H1 (cell line): ENCODE data around the gene CASS4. TPM values are rescaled to one million over a fixed set of nuclear protein-coding genes. Genes with fewer than 3 reads are reported as not detected.

Source experiments
- CTCF ChIA-PET: fragments of 300-600 bp; sonication (Branson Sonifier 250); formaldehyde crosslinking; loops from one replicate; lab custom pipeline; 2021; ENCODE audit not compliant: partially characterized antibody; lab: Charles Lee
- POLR2A ChIA-PET: fragments of 300-600 bp; sonication (Branson Sonifier 250); formaldehyde crosslinking; loops from one replicate; lab custom pipeline; 2021; ENCODE audit warnings: inconsistent platforms; ENCODE audit not compliant: partially characterized antibody; lab: Charles Lee
- DNase-seq, 2 experiments: peaks; one replicate each; pipeline versions ENCODE4 v3.0.0 to v3.0.0-alpha.2; 2010 to 2022; ENCODE audit warnings: low spot score in 2 of 2, low read depth in 1 of 2, mixed read lengths in 1 of 2
- FAIRE-seq: peaks from 2 replicates; lab custom pipeline; 2011; peaks lifted over from hg19 to GRCh38; lab: Jason Lieb, UNC
- H2AFZ ChIP-seq: 2 replicates; pipeline ENCODE4 v1.8.1; 2012; ENCODE audit warnings: low read length, inconsistent platforms
- H2AK5ac ChIP-seq: 2 replicates; pipeline ENCODE4 v1.6.1; 2013; ENCODE audit warnings: low read depth, low read length
- H2BK120ac ChIP-seq: replicated peaks from 2 replicates; pipeline ENCODE3; 2013; ENCODE audit warnings: low read depth, low read length, inconsistent platforms
- H2BK12ac ChIP-seq: 2 replicates; pipeline ENCODE4 v1.6.1; 2013; ENCODE audit warnings: low read depth, low read length
- H2BK15ac ChIP-seq: 2 replicates; pipeline ENCODE4 v1.6.1; 2013; ENCODE audit warnings: low read length
- H2BK20ac ChIP-seq: 2 replicates; pipeline ENCODE4 v1.6.1; 2013; ENCODE audit warnings: low read length
- H2BK5ac ChIP-seq: 2 replicates; pipeline ENCODE4 v1.6.1; 2013; ENCODE audit warnings: low read depth, low read length
- H3K14ac ChIP-seq: 2 replicates; pipeline ENCODE4 v1.6.1; 2013; ENCODE audit warnings: inconsistent platforms; ENCODE audit not compliant: insufficient read length
- H3K18ac ChIP-seq: 2 replicates; pipeline ENCODE4 v1.6.1; 2013; ENCODE audit warnings: low read length; ENCODE audit errors: extremely low read depth
- H3K23ac ChIP-seq: 2 replicates; pipeline ENCODE4 v1.6.1; 2013; ENCODE audit warnings: inconsistent platforms; ENCODE audit not compliant: insufficient read length
- H3K23me2 ChIP-seq: 2 replicates; pipeline ENCODE4 v1.6.1; 2013; ENCODE audit warnings: low read depth, low read length
- H3K27ac ChIP-seq: 2 replicates; pipeline ENCODE4 v1.6.1; 2011; ENCODE audit warnings: low read depth, low read length, inconsistent platforms
- H3K27me3 ChIP-seq, 4 experiments: replicated peaks in 1 of 4; 1 replicate in 1 of 4; 2 replicates in 3 of 4; pipeline versions ENCODE4 v1.6.1 to v1.8.1; 2011 to 2013; ENCODE audit warnings: low read length in 3 of 4, mild to moderate bottlenecking in 3 of 4, inconsistent platforms in 2 of 4, mixed read lengths in 2 of 4, moderate library complexity in 1 of 4; ENCODE audit not compliant: control insufficient read depth in 3 of 4, insufficient read depth in 3 of 4; ENCODE audit errors: extremely low read depth in 1 of 4
- H3K36me3 ChIP-seq, 4 experiments: 2 replicates each; pipeline versions ENCODE4 v1.6.1 to v1.8.1; 2011 to 2013; ENCODE audit warnings: mild to moderate bottlenecking in 4 of 4, low read length in 3 of 4, moderate library complexity in 2 of 4, control low read depth in 1 of 4, inconsistent platforms in 1 of 4; ENCODE audit not compliant: insufficient read depth in 4 of 4, control insufficient read depth in 2 of 4
- H3K4ac ChIP-seq: replicated peaks from 2 replicates; pipeline ENCODE3; 2013; ENCODE audit warnings: low read length, low read depth, mixed read lengths, inconsistent platforms; ENCODE audit not compliant: insufficient read length
- H3K4me1 ChIP-seq, 4 experiments: replicated peaks in 1 of 4; 1 replicate in 1 of 4; 2 replicates in 3 of 4; pipeline versions ENCODE4 v1.6.1 to v1.8.1; 2011 to 2013; ENCODE audit warnings: low read length in 3 of 4, inconsistent platforms in 2 of 4, mixed read lengths in 1 of 4; ENCODE audit not compliant: insufficient read depth in 4 of 4, control insufficient read depth in 3 of 4
- H3K4me2 ChIP-seq, 2 experiments: 2 replicates each; pipeline versions ENCODE4 v1.6.1 to v1.8.1; 2011 to 2013; ENCODE audit warnings: low read depth in 2 of 2, low read length in 2 of 2, control low read depth in 1 of 2, inconsistent platforms in 1 of 2, mild to moderate bottlenecking in 1 of 2; ENCODE audit not compliant: insufficient read depth in 1 of 2
- H3K4me3 ChIP-seq, 4 experiments: fragments of 200-600, 300-600 bp in 1 of 4; sonication (generic), shearing (Covaris generic), sonication (Bioruptor Twin) in 1 of 4; 2 replicates each; pipeline versions ENCODE4 v1.5.1 to v1.8.1; 2011 to 2016; ENCODE audit warnings: low read length in 4 of 4, low read depth in 3 of 4, control low read depth in 2 of 4, inconsistent platforms in 2 of 4, mild to moderate bottlenecking in 2 of 4, mixed read lengths in 1 of 4, moderate library complexity in 1 of 4; ENCODE audit not compliant: insufficient read depth in 2 of 4; ENCODE audit errors: extremely low read depth in 1 of 4
- H3K56ac ChIP-seq: replicated peaks from 2 replicates; pipeline ENCODE3; 2013; ENCODE audit warnings: low read depth, mild to moderate bottlenecking, mixed read lengths, low read length, inconsistent platforms; ENCODE audit not compliant: insufficient read length
- H3K79me1 ChIP-seq: 2 replicates; pipeline ENCODE4 v1.6.1; 2013; ENCODE audit warnings: low read depth, low read length, control low read depth
- H3K79me2 ChIP-seq, 2 experiments: 2 replicates each; pipeline versions ENCODE4 v1.6.1 to v1.8.1; 2012 to 2013; ENCODE audit warnings: low read length in 2 of 2, mild to moderate bottlenecking in 2 of 2, inconsistent platforms in 1 of 2; ENCODE audit not compliant: insufficient read depth in 2 of 2, control insufficient read depth in 1 of 2
- H3K9ac ChIP-seq, 4 experiments: replicated peaks in 1 of 4; 1 replicate in 1 of 4; 2 replicates in 3 of 4; pipeline versions ENCODE4 v1.6.1 to v1.8.1; 2011 to 2013; ENCODE audit warnings: low read depth in 3 of 4, low read length in 3 of 4, control low read depth in 2 of 4, mild to moderate bottlenecking in 2 of 4, moderate library complexity in 2 of 4, inconsistent platforms in 1 of 4; ENCODE audit errors: extremely low read depth in 1 of 4
- H3K9me3 ChIP-seq, 2 experiments: 2 replicates each; pipeline versions ENCODE4 v1.6.1 to v1.8.1; 2012 to 2013; ENCODE audit warnings: mild to moderate bottlenecking in 2 of 2, moderate library complexity in 2 of 2, control low read depth in 1 of 2, inconsistent platforms in 1 of 2, low read depth in 1 of 2, low read length in 1 of 2, mixed read lengths in 1 of 2; ENCODE audit not compliant: insufficient read depth in 2 of 2
- H4K20me1 ChIP-seq, 2 experiments: replicated peaks in 1 of 2; 2 replicates each; pipeline versions ENCODE3 to v1.8.1; 2011 to 2013; ENCODE audit warnings: inconsistent platforms in 2 of 2, low read length in 2 of 2, mild to moderate bottlenecking in 1 of 2; ENCODE audit not compliant: insufficient read depth in 2 of 2, control insufficient read depth in 1 of 2
- H4K5ac ChIP-seq: 2 replicates; pipeline ENCODE4 v1.6.1; 2013; ENCODE audit warnings: low read length, low read depth, mixed read lengths, inconsistent platforms; ENCODE audit not compliant: insufficient read length
- H4K8ac ChIP-seq: 2 replicates; pipeline ENCODE4 v1.8.0; 2013; ENCODE audit warnings: mild to moderate bottlenecking, moderate library complexity, low read length, inconsistent platforms; ENCODE audit not compliant: insufficient read depth; ENCODE audit errors: extremely low read depth
- H4K91ac ChIP-seq: replicated peaks from 2 replicates; pipeline ENCODE3; 2013; ENCODE audit warnings: low read length, mixed read lengths, inconsistent platforms; ENCODE audit not compliant: insufficient read length
- ATF2 ChIP-seq: IDR thresholded peaks from 2 replicates; pipeline ENCODE4 v1.6.1; 2012; ENCODE audit warnings: low read length, inconsistent platforms
- EGR1 ChIP-seq: IDR thresholded peaks from 2 replicates; pipeline ENCODE4 v1.6.1; 2011; ENCODE audit warnings: low read depth, low read length, borderline replicate concordance
- HDAC6 ChIP-seq: IDR thresholded peaks from one replicate; pipeline ENCODE4 v1.7.1; 2012; ENCODE audit warnings: low read depth, mild to moderate bottlenecking, inconsistent platforms, low read length, moderate library complexity
- KDM1A ChIP-seq: fragments of 200-600, 300-600 bp; sonication (generic); IDR thresholded peaks from 2 replicates; pipeline ENCODE4 v1.7.1; 2016; ENCODE audit warnings: mild to moderate bottlenecking, low read length, borderline replicate concordance
- MAX ChIP-seq: IDR thresholded peaks from 2 replicates; pipeline ENCODE4 v1.6.1; 2012; ENCODE audit warnings: inconsistent platforms
- RFX5 ChIP-seq: IDR thresholded peaks from 2 replicates; pipeline ENCODE4 v1.6.1; 2011; ENCODE audit warnings: low read depth, low read length, improper control_type of control experiment, borderline replicate concordance
- RXRA ChIP-seq: IDR thresholded peaks from 2 replicates; pipeline ENCODE4 v1.6.1; 2011; ENCODE audit warnings: low read depth, mild to moderate bottlenecking, low read length, moderate library complexity; ENCODE audit not compliant: insufficient read depth
- SAP30 ChIP-seq: fragments of 300-600 bp; sonication (generic); IDR thresholded peaks from 2 replicates; pipeline ENCODE4 v1.7.1; 2012; ENCODE audit warnings: low read length, moderate library complexity, mild to moderate bottlenecking, inconsistent platforms; ENCODE audit not compliant: insufficient read depth, insufficient replicate concordance
- SP4 ChIP-seq: IDR thresholded peaks from 2 replicates; pipeline ENCODE4 v1.6.1; 2012; ENCODE audit warnings: low read length, inconsistent platforms
- ZNF274 ChIP-seq: IDR thresholded peaks from 2 replicates; pipeline ENCODE4 v1.7.0; 2012; ENCODE audit warnings: low read length, borderline replicate concordance; ENCODE audit errors: extremely low read depth
- WGBS, 2 experiments: shearing (Covaris generic) in 1 of 2; methylation state at CpG; one replicate each; pipeline versions ENCODE4 v1.1.6 to v1.1.7; 2013 to 2015; ENCODE audit warnings: low lambda C conversion rate in 2 of 2, mixed read lengths in 2 of 2, inconsistent platforms in 1 of 2, low coverage in 1 of 2, missing lambda C conversion rate in 1 of 2; ENCODE audit not compliant: insufficient replicate concordance in 2 of 2, insufficient coverage in 1 of 2, insufficient read length in 1 of 2; ENCODE audit errors: extremely low coverage in 1 of 2, missing lambda C conversion rate in 1 of 2; 5-methylcytosine and 5-hydroxymethylcytosine counted together
- polyA plus RNA-seq, 7 experiments: library from polyadenylated mRNA; depleted of rRNA in 3 of 7; stranded (reverse) in 5 of 7; unstranded in 2 of 7; fragments of >200 nt in 5 of 7; fragments of 200-250 nt in 2 of 7; gene quantifications; 1 replicate in 5 of 7; 2 replicates in 1 of 7; 4 replicates in 1 of 7; pipeline versions ENCODE4 v1.2.1 to v1.2.3, GENCODE V29; 2011 to 2013; ENCODE audit warnings: missing spikeins in 2 of 7, mixed read lengths in 2 of 7
- total RNA-seq: library from RNA; stranded (reverse); fragmentation: NEBNext Ultra II Directional; extraction: Animal tissue kit (Norgen Biotek cat#: 25700); gene quantifications from 2 replicates; pipeline ENCODE4 v1.2.1, GENCODE V29; 2021
- TF ChIP-seq, protein P1 (sequence below): IDR thresholded peaks from 2 replicates; pipeline ENCODE4 v1.6.1; 2011; ENCODE audit warnings: low read length, improper control_type of control experiment

CASS4 gene
- total and polyA plus RNA-seq, 2 of the 8 experiments (the other 6 are each of a cell fraction or from before 2014, with no cell fraction given) = not detected

GRCh38 chr20:56439771-56440291, 27.8 kb downstream of the CASS4 start:
- no peaks in the 10 kb centered on the region for H3K23me2 ChIP-seq
- H3K9me3 ChIP-seq = no peaks in the 10 kb centered on the region
- no peak overlapping the region for H4K91ac ChIP-seq
- no peak overlapping the region for H2AFZ ChIP-seq
- H4K5ac ChIP-seq = no peak overlapping the region
- no peaks in the 10 kb centered on the region for H3K36me3 ChIP-seq
- H3K4me3 ChIP-seq = no peak overlapping the region
- H3K23ac ChIP-seq = no peak overlapping the region
- H3K4ac ChIP-seq = no peak overlapping the region
- no peaks in the 10 kb centered on the region for H3K79me1 ChIP-seq
- H3K18ac ChIP-seq = no peak overlapping the region
- H2AK5ac ChIP-seq = no peak overlapping the region
- no peak overlapping the region for H2BK20ac ChIP-seq
- no peak overlapping the region for H3K27ac ChIP-seq
- no peak overlapping the region for H2BK120ac ChIP-seq
- FAIRE-seq (no peak), DNase-seq (no peak)
- H3K9ac ChIP-seq = no peak overlapping the region
- no peaks in the 10 kb centered on the region for H3K79me2 ChIP-seq
- CTCF ChIA-PET = interaction anchor here (1.0 to 1.1 kb wide), 2 partner anchors 19 to 27 kb away, joined by 3 to 4 read pairs; partner anchors contain the start of gene CASS4
- no peaks in the 10 kb centered on the region; a peak in 1 of 7 replicates for H3K27me3 ChIP-seq
- no peak overlapping the region for H3K14ac ChIP-seq
- H4K8ac ChIP-seq = no peak overlapping the region
- H3K56ac ChIP-seq = no peak overlapping the region
- H2BK12ac ChIP-seq = no peak overlapping the region
- 80% methylated on average over 5 of the region's 5 CpGs; no CpG with 5 or more reads in 1 of the 2 experiments for WGBS, 2 experiments
- POLR2A ChIA-PET = no interaction called here
- H2BK15ac ChIP-seq = no peak overlapping the region
- no peak overlapping the region for H2BK5ac ChIP-seq
- no peaks in the 10 kb centered on the region for H4K20me1 ChIP-seq
- H3K4me1 ChIP-seq = no peaks in the 10 kb centered on the region
- no peak overlapping the region for H3K4me2 ChIP-seq
- TF ChIP-seq SAP30 (no peak), RXRA (no peak), SP4 (no peak), KDM1A (no peak), RFX5 (no peak), ZNF274 (no peak), MAX (no peak), EGR1 (no peak), HDAC6 (no peak), ATF2 (no peak)
- TF ChIP-seq, protein P1, sequence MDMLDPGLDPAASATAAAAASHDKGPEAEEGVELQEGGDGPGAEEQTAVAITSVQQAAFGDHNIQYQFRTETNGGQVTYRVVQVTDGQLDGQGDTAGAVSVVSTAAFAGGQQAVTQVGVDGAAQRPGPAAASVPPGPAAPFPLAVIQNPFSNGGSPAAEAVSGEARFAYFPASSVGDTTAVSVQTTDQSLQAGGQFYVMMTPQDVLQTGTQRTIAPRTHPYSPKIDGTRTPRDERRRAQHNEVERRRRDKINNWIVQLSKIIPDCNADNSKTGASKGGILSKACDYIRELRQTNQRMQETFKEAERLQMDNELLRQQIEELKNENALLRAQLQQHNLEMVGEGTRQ = no peak
